HG03108 (cell line): ENCODE data around the gene HNRNPCL1.
"Not testable (repeated sequence)": the region's sequence is repeated elsewhere in the genome, so short reads cannot be mapped to it uniquely, and the experiment has no call there.

ENCODE experiments used
- ATAC-seq: cut with Tn5 transposase; IDR thresholded peaks from one replicate; pipeline ENCODE4 v1.9.1; 2021; ENCODE audit warnings: moderate library complexity; ENCODE audit not compliant: unreplicated experiment

The HNRNPCL1 gene

DNA sequence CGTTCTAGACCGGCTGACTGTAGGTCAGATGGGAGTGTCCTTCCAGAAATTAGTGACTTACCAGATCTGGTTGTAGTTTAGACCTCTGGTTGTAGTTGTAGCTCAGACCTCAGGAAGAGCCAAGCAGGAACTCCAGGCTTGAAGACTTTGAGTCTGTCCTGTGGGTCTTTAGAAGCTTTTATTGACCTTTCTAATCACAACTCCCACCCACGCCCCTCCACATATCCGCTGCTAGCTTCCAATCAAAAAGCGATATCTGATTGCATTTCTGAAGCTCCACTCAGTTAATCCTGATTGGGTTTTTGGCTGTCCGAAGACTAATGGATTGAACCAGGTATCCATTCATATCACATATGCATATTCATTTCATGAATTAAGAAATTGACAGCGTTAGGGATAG, at the start of gene HNRNPCL1:
Gene HNRNPCL1, minus strand, starts transcription at position 101 of the 400 bp plus-strand sequence. CDS start 431 bp downstream, outside the sequence.
- not testable (repeated sequence) for ATAC-seq

DNA sequence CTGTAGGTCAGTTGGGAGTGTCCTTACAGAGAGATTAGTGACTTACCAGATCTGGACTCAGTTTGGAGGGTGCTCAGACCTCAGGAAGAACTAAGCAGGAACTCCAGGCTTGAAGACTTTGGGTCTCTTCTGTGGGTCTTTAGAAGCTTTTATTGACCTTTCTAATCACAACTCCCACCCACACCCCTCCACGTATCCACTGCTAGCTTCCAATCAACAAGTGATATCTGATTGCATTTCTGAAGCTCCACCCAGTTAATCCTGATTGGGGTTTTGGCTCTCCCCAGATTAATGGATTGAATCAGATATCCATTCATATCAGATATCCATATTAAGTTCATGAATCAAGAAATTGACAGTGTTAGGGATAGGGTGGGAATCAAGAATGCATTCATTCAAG, 49.6 kb upstream of the HNRNPCL1 start, which contains the start of gene PRAMEF10:
Gene PRAMEF10, minus strand, starts transcription at position 101 of the 400 bp plus-strand sequence. CDS start 2,423 bp downstream, outside the sequence.
- not testable (repeated sequence) for ATAC-seq

DNA sequence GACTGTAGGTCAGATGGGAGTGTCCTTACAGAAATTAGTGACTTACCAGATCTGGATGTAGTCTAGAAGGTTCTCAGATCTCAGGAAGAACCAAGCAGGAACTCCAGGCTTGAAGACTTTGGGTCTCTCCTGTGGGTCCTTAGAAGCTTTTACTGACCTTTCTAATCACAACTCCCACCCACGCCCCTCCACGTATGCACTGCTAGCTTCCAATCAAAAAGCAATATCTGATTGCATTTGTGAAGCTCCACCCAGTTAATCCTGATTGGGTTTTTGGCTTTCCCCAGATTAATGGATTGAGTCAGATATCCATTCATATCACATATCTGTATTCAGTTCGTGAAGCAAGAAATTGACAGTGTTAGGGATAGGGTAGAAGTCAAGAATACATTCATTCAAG, 37.6 kb upstream of the HNRNPCL1 start, which contains the start of gene PRAMEF4:
Gene PRAMEF4, minus strand, starts transcription at position 101 of the 400 bp plus-strand sequence. CDS start 2,807 bp downstream, outside the sequence.
- not testable (repeated sequence) for ATAC-seq

- ATAC-seq, result not testable (repeated sequence)
Measured at GRCh38 chr1:12878453-12878852, 29.9 kb upstream of the HNRNPCL1 start.

DNA sequence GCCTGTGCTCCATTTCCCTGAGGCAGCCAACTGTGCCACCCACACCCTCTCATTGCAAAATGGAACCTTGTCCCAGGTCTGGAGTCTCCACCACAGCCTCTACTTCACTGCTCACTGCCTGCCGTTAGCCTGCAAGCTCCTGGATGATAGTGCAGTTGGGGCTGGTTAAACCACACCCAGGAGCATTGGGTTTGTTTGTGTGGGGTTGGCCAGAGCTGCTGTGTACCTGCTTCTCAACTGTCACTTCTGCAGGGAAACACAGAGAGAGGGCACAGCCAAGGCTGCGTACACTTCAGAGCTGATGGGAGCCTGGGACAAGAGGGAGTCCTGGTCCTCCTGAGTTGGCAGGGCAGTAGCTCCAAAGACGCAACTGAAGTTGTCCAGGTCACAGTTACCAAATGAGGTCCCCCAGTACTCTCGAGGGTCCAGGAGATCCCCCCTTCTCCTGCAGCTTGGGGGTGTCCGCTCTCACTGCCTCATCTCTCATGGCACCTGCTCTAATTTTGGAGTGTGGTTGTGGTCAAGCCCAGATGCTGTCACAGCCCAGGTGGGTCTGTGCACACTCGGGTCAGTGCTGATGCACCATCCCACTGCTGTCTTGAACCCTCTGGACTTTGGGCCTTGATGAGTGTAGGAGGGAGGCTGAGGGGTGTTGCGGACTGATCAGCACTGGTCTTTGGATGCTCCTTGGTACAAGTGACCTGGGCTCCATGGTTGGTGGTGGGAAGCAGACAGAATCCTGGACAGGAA, 14.8 kb upstream of the HNRNPCL1 start:
- not testable (repeated sequence) for ATAC-seq

GRCh38 chr1:12856786-12857185, 8.3 kb upstream of the HNRNPCL1 start, which contains the start of gene PRAMEF2:
Gene PRAMEF2 (plus strand): TSS chr1:12857086. CDS start chr1:12859010, 1,924 bp downstream.
- not testable (repeated sequence) for ATAC-seq

GRCh38 chr1:12851779-12852178, 3.3 kb upstream of the HNRNPCL1 start:
- no peak for ATAC-seq

DNA sequence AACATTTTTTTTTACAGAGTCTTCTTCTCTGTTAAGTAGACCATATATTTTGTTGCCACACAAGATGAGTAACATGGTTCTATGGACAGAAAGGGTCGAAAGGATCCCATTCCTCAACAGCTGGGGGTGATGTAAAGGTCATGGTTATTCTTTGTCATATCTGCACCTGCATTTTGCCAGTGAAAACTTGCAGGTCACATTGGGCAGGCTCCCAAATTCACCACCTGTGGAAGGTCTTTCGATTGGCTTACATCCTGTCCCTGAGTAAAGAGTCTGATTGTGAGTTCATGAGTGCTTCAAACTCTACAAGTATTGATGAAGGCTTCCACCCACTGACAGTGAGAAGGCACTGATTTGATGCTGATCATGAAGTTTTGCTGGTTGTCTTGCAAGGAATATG, 15.3 kb downstream of the HNRNPCL1 start:
- ATAC-seq, result not testable (repeated sequence)

DNA sequence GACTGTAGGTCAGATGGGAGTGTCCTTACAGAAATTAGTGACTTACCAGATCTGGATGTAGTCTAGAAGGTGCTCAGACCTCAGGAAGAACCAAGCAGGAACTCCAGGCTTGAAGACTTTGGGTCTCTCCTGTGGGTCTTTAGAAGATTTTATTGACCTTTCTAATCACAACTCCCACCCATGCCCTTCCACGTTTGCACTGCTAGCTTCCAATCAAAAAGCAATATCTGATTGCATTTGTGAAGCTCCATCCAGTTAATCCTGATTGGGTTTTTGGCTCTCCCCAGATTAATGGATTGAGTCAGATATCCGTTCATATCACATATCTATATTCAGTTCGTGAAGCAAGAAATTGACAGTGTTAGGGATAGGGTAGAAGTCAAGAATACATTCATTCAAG, 17.2 kb downstream of the HNRNPCL1 start, which contains the start of gene PRAMEF11:
Gene PRAMEF11, minus strand, starts transcription at position 101 of the 400 bp plus-strand sequence. CDS start 2,621 bp downstream, outside the sequence.
- ATAC-seq, result not testable (repeated sequence)

DNA sequence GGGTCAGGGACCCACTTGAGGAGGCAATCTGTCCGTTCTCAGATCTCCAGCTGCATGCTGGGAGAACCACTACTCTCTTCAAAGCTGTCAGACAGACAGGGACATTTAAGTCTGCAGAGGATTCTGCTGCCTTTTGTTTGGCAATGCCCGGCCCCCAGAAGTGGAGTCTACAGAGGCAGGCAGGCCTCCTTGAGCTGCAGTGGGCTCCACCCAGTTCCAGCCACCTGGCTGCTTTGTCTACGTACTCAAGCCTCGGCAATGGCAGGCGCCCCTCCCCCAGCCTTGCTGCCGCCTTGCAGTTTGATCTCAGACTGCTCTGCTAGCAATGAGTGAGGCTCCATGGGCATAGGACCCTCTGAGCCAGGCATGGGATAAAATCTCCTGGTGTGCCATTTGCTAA, 29.5 kb downstream of the HNRNPCL1 start:
- not testable (repeated sequence) for ATAC-seq

- no peak for ATAC-seq
Measured at GRCh38 chr1:12811409-12811784, 37.1 kb downstream of the HNRNPCL1 start.

GRCh38 chr1:12810691-12811408, 37.7 kb downstream of the HNRNPCL1 start:
- ATAC-seq, result no peak

DNA sequence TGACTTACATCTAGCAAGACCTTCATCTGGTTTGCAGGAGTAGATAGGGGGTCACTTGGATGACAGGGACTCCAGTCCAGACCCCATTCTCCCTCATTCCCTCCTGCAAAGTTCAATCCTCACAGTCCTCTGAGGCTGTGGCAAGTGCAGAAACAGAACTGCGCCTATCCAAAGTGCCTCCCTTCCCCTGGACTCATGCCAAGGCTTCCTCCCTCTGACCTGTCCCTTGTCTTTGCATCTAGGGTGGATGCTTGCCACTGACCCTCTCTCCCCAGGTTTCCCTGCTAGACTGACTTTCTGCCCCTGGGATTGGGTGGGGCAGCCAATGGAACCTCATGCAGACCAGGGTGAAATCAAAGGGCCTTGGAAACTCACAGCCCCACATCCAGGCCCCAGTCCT, 38.6 kb downstream of the HNRNPCL1 start:
- ATAC-seq, result no peak

- no peak for ATAC-seq
Measured at GRCh38 chr1:12799730-12800129, 48.8 kb downstream of the HNRNPCL1 start.

- ATAC-seq, result no peak
Measured at GRCh38 chr1:12798911-12799310, 49.6 kb downstream of the HNRNPCL1 start.
